GM06990 (cell line): ENCODE results near the gene USF1.

ENCODE experiments used
- DNase-seq: peaks from one replicate; pipeline ENCODE4 v3.0.0-alpha.2; 2011; ENCODE audit not compliant: insufficient read length; ENCODE audit errors: extremely low read depth
- H3K27me3 ChIP-seq: replicated peaks from 2 replicates; pipeline ENCODE4 v1.6.0; 2011; ENCODE audit warnings: low read length; ENCODE audit not compliant: control insufficient read depth, insufficient read depth
- H3K36me3 ChIP-seq: 2 replicates; pipeline ENCODE4 v1.5.1; 2011; ENCODE audit warnings: low read length; ENCODE audit not compliant: control insufficient read depth, insufficient read depth
- H3K4me3 ChIP-seq: replicated peaks from 2 replicates; pipeline ENCODE4 v1.5.1; 2011; ENCODE audit warnings: low read depth, mild to moderate bottlenecking, control low read depth, low read length
- TF ChIP-seq, protein P1 (sequence below): IDR thresholded peaks from 2 replicates; pipeline ENCODE4 v1.5.1; 2011; ENCODE audit warnings: low read length, control low read depth, mild to moderate bottlenecking, inconsistent platforms; ENCODE audit not compliant: insufficient read depth, poor library complexity, severe bottlenecking

Gene USF1

DNA sequence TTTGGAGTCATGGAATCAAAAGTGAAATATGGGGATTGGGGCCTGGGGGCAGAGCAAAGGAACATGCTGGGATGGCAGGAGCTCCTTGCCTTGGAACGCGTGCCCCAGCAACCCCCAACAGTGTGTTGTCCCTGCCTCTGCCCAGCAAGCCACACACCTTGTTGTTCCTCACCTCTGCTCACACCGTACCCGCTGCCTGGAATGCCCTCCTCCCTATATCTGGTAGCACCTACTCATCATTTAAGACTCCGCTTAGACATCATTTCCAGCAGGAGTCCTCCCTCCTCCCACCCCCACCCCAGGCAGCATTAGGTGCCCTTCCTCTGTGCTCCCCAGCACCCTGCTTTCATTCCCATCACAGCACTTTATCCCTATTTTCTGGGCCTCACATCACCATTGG, 35.7 kb upstream of the USF1 start:
- H3K36me3 ChIP-seq, result no peaks in the 10 kb centered on the region
- H3K4me3 ChIP-seq, result no peak overlapping the region
- TF ChIP-seq, protein P1, sequence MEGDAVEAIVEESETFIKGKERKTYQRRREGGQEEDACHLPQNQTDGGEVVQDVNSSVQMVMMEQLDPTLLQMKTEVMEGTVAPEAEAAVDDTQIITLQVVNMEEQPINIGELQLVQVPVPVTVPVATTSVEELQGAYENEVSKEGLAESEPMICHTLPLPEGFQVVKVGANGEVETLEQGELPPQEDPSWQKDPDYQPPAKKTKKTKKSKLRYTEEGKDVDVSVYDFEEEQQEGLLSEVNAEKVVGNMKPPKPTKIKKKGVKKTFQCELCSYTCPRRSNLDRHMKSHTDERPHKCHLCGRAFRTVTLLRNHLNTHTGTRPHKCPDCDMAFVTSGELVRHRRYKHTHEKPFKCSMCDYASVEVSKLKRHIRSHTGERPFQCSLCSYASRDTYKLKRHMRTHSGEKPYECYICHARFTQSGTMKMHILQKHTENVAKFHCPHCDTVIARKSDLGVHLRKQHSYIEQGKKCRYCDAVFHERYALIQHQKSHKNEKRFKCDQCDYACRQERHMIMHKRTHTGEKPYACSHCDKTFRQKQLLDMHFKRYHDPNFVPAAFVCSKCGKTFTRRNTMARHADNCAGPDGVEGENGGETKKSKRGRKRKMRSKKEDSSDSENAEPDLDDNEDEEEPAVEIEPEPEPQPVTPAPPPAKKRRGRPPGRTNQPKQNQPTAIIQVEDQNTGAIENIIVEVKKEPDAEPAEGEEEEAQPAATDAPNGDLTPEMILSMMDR, result no peak
- no peaks in the 10 kb centered on the region for H3K27me3 ChIP-seq
- DNase-seq, result no peak

- TF ChIP-seq, protein P1, result no peak
- Histone ChIP-seq H3K27me3 (no peaks in the 10 kb centered on the region), H3K4me3 (no peak overlapping the region), H3K36me3 (no peaks in the 10 kb centered on the region)
- no peak for DNase-seq
These were observed 34.9 kb upstream of the USF1 start for GRCh38 chr1:161080441-161081405.

- H3K27me3 ChIP-seq, result no peaks in the 10 kb centered on the region
- H3K36me3 ChIP-seq, result no peaks in the 10 kb centered on the region
- TF ChIP-seq, protein P1, result peak; percentile 36
- DNase-seq, result no peak
- no peak overlapping the region for H3K4me3 ChIP-seq
These were observed 33.8 kb upstream of the USF1 start for GRCh38 chr1:161079436-161080110.

- Histone ChIP-seq H3K36me3 (no peaks in the 10 kb centered on the region), H3K27me3 (no peaks in the 10 kb centered on the region), H3K4me3 (no peak overlapping the region)
- no peak for DNase-seq
- TF ChIP-seq, protein P1, result no peak
These were observed 31.6 kb upstream of the USF1 start for GRCh38 chr1:161077426-161077825.

DNA sequence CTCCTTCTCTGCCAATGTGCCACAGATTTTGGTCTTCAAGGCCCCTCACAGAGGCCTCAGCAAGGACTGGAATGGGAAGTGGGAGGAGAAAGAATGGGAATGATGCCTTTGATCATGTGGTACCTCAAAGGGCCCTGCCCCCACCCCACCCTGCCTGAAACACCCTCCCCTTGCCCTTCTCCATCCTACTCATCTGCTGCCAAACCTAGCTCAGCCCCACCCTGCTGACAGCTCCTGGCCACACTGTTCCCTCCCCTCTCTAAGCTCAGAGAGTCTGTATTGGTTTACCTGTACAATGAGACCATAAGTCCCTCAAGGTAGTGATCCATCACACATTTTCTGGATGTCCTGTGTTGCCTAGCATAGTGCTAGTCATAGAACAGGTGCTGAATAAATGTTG, 30.6 kb upstream of the USF1 start:
- Histone ChIP-seq H3K27me3 (no peaks in the 10 kb centered on the region), H3K4me3 (no peak overlapping the region), H3K36me3 (no peaks in the 10 kb centered on the region)
- TF ChIP-seq, protein P1, result no peak
- no peak for DNase-seq
